Right lobe of liver (tissue), 6 donors: ENCODE data around the gene POLR1B. TPM values are rescaled to one million over a fixed set of nuclear protein-coding genes. Genes with fewer than 3 reads are reported as not detected.

ENCODE experiments used
- ATAC-seq, 4 donors: fragments of 200-7000 bp; cut with Tn5 transposase; one replicate each; pipeline ENCODE4 v1.9.1; 2020; ENCODE audit warnings: mild to moderate bottlenecking in 4 of 4, moderate library complexity in 4 of 4
- DNase-seq, 3 donors: peaks; one replicate each; pipeline ENCODE4 v3.0.0-alpha.2; 2020
- H3K27ac ChIP-seq, 3 donors: fragments of 200-600 bp; one replicate each; pipeline ENCODE4 v1.8.0; 2022
- H3K27me3 ChIP-seq, 2 donors: fragments of 200-600 bp; one replicate each; pipeline ENCODE4 v1.8.0; 2022
- H3K36me3 ChIP-seq, 4 donors: fragments of 200-600 bp; sonication (generic) in 1 of 4; one replicate each; pipeline versions ENCODE4 v1.5.1 to v1.8.0; 2017 to 2022; ENCODE audit warnings: control low read depth in 1 of 4
- H3K4me1 ChIP-seq, 4 donors: fragments of 200-600 bp; sonication (generic) in 1 of 4; one replicate each; pipeline versions ENCODE4 v1.5.1 to v1.8.0; 2017 to 2022; ENCODE audit warnings: control low read depth in 1 of 4
- H3K4me3 ChIP-seq, 3 donors: fragments of 200-600 bp; one replicate each; pipeline ENCODE4 v1.8.0; 2022
- H3K9me3 ChIP-seq, 4 donors: fragments of 200-600 bp; sonication (generic) in 1 of 4; one replicate each; pipeline versions ENCODE4 v1.5.1 to v1.8.0; 2017 to 2022; ENCODE audit warnings: control low read depth in 1 of 4
- CTCF ChIP-seq, 4 donors: fragments of 200-600 bp in 3 of 4; fragments of 450-650 bp in 1 of 4; IDR thresholded peaks; one replicate each; pipeline versions ENCODE4 v1.5.1 to v1.8.0; 2016 to 2022; ENCODE audit warnings: antibody characterized with exemption in 4 of 4, mild to moderate bottlenecking in 2 of 4
- POLR2A ChIP-seq: fragments of 450-650 bp; IDR thresholded peaks from one replicate; pipeline ENCODE4 v1.6.1; 2017; ENCODE audit warnings: antibody characterized with exemption, mild to moderate bottlenecking
- WGBS: methylation state at CpG from one replicate; pipeline ENCODE4 v1.1.6; 2018; ENCODE audit warnings: low coverage, low lambda C conversion rate; ENCODE audit not compliant: insufficient coverage; ENCODE audit errors: missing lambda C conversion rate; 5-methylcytosine and 5-hydroxymethylcytosine counted together
- intact Hi-C, 2 donors: fragments of 100-400 bp; cut with DNase I; formaldehyde crosslinking; loops; one replicate each; pipeline versions ENCODE4 v1.11.2 to v1.14.1; 2022
- total RNA-seq, 6 experiments: library from RNA; depleted of rRNA in 2 of 6; stranded (reverse); fragments of >200 nt in 2 of 6; fragmentation: NEBNext Ultra II Directional in 3 of 6; extraction: Animal tissue kit (Norgen Biotek cat#: 25700) in 3 of 6; gene quantifications; one replicate each; pipeline versions ENCODE4 v1.1.0 to v1.2.4, GENCODE V29; 2016 to 2023
- donor health status: DM: no; HTN: yes; CAD: no.
- donor health status: DM: no; HTN: no; CAD: no.
- donor health status: DM: no; HTN: no; CAD: no.
- donor health status: DM: no; HTN: yes; CAD: no.
- donor health status: DM: no; HTN: yes; CAD: no.

Gene POLR1B
- total RNA-seq, 6 experiments from 2014 or later = 12.2 to 20.5 (median 16.1) TPM

- no peaks in the 10 kb centered on the region for H3K36me3 ChIP-seq
- ATAC-seq = no peak
- no peaks in the 10 kb centered on the region for H3K27me3 ChIP-seq
- no peak for TF ChIP-seq CTCF (IDR thresholded peaks at IDR 0.05)
- no peak for TF ChIP-seq POLR2A
- no peaks in the 10 kb centered on the region for H3K9me3 ChIP-seq
- WGBS = 50% methylated on average over 2 of the region's 3 CpGs
- peaks cover 0 to 13% (median 0%) of the 10 kb centered on the region in 4 donors for H3K4me1 ChIP-seq
- peak overlapping the region; percentile 65 to 89 (median 79) for H3K4me3 ChIP-seq
- H3K27ac ChIP-seq = peak overlapping the region; percentile 76 to 91 (median 85)
- intact Hi-C loops = no loop called here
- DNase-seq = no peak
Measured at GRCh38 chr2:112584891-112585250, 42.6 kb downstream of the POLR1B start.

DNA sequence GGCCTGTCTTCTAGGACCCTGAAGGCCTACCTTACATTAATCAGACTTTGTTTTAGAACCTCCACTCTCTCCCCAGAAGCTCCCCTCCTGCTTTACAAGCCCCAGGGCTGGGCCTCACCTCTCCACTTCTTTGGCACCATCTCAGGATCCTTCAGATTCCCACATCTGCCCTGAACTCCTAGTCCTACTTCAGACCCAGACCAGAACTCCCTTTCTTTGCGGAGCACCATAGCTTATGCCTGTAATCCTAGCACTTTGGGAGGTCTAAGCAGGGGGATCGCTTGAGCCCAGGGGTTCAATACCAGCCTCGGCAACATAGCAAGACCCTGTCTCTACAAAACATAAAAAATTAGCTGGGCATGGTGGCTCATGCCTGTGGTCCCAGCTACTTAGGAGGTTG is 43.1 kb downstream of the POLR1B start:
- H3K9me3 ChIP-seq = no peaks in the 10 kb centered on the region
- intact Hi-C loops = no loop called here
- DNase-seq = no peak
- ATAC-seq = no peak
- peak overlapping the region in 2 of 3 donors; percentile 85 to 91 for H3K27ac ChIP-seq
- no peaks in the 10 kb centered on the region for H3K36me3 ChIP-seq
- H3K4me1 ChIP-seq = peaks cover 0 to 13% (median 0%) of the 10 kb centered on the region in 4 donors
- H3K4me3 ChIP-seq = peak overlapping the region in 2 of 3 donors; percentile 79 to 89
- 100% methylated on average over 2 of the region's 3 CpGs for WGBS
- H3K27me3 ChIP-seq = no peaks in the 10 kb centered on the region
- no peak for TF ChIP-seq POLR2A
- TF ChIP-seq CTCF (IDR thresholded peaks at IDR 0.05) = no peak

GRCh38 chr2:112585873-112586464 is 43.7 kb downstream of the POLR1B start:
- Histone ChIP-seq H3K27ac (no peak overlapping the region), H3K9me3 (no peaks in the 10 kb centered on the region), H3K27me3 (no peaks in the 10 kb centered on the region), H3K36me3 (no peaks in the 10 kb centered on the region), H3K4me1 (peaks cover 0 to 13% (median 0%) of the 10 kb centered on the region in 4 donors), H3K4me3 (no peak overlapping the region)
- intact Hi-C loops = no loop called here
- 94% methylated on average over 7 of the region's 18 CpGs for WGBS
- ATAC-seq = no peak
- no peak for TF ChIP-seq CTCF (IDR thresholded peaks at IDR 0.05)
- no peak for TF ChIP-seq POLR2A
- DNase-seq = no peak

DNA sequence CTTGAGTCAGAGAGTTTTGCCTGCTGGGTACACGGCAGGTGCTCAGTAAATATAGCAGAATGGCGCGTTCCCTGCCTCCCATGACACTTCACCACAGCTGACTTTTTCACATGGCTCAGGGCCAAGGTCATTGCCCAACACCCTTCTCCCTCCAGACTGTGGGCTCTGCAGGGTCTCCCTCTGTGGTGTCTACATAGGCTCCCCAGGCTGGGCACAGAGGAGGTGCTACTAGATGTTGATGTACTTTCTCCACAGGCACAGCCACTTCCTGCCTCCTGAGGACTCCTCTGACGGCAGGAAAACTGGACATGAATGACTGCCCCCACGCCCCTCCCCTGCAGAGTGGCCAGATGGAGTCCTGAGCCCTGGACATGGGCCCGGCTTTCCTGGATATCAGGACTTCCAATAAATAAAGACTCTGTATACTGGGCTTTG is 46.4 kb downstream of the POLR1B start:
- H3K4me3 ChIP-seq = no peak overlapping the region
- no peak for TF ChIP-seq POLR2A
- TF ChIP-seq CTCF (IDR thresholded peaks at IDR 0.05) = no peak
- no peaks in the 10 kb centered on the region for H3K9me3 ChIP-seq
- WGBS = 40% methylated on average over 3 of the region's 6 CpGs
- intact Hi-C loops = no loop called here
- H3K27ac ChIP-seq = no peak overlapping the region
- DNase-seq = peak in 2 of 3 donors; percentile 47 to 54
- H3K36me3 ChIP-seq = no peaks in the 10 kb centered on the region
- ATAC-seq = peak in 3 of 4 donors; percentile 1 to 47 (median 5)
- peaks cover 0 to 7% (median 0%) of the 10 kb centered on the region in 4 donors for H3K4me1 ChIP-seq
- no peaks in the 10 kb centered on the region for H3K27me3 ChIP-seq
